CD4-positive, alpha-beta T cell treated with Interleukin-17A for 1 hour (primary cell): ENCODE data around the gene PDGFD.

Experiments
- DNase-seq: peaks from one replicate; pipeline ENCODE4 v3.0.0-alpha.2; 2020

PDGFD gene

DNA sequence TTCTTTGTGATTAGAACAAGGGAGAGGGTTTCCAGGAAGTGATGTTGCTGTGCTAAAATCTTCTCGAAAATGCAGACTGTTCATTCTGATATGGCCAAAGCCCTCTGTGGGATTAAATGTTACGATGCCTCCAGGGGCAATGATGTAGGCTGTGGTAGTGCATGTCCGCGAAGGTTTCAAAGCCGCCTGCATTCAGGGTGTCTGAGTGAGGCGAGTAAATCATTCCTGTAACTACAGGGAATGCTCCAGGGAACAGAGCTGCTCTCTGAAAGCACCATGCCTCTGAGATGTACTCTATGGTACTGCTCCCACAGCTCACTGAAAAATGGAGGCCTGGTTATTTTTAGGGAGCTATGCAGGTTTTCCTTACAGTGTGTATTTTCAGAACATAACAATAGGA, 21.2 kb downstream of the PDGFD start:
- no peak for DNase-seq

DNA sequence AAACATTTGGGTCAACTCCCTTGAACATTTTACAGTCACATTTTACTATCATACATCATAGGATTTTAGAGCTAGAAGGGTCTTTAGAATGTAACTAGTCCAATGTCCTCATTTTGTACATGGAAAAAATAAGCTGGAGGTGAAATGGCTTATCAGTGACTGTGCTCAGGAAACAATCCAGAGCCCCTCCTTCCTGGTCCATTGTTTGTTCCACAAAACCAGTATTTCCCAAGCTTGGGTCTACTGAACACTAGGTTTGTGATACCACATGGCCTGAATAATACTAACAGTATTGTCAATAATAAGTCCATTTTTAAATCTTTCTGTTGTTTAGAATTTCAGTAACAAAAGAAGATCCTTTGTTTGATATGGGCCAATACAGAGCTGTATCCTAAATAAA, 27.1 kb downstream of the PDGFD start:
- no peak for DNase-seq

- no peak for DNase-seq
These were observed 29.2 kb downstream of the PDGFD start for GRCh38 chr11:104134745-104135144.

DNA sequence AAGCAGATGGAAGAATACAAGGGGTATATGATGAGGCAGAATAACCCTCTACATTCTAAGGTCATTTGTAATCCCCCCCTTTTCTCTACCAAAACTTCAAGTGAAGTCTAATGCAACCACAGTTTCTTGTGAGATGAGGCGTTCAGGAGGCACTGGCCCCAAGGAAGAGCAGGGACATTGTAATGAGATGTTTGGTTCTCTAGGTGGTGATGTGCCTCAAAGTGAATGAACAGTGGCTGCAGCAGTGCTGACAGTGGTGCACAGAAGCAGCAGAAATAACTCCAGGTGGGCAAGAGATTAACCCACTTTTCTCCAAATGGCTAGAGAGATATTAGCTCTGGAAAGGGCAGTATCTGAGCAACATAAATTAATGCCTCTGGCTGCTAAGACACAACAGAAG, 33.8 kb downstream of the PDGFD start:
- no peak for DNase-seq

- DNase-seq, result no peak
These were observed 34.8 kb downstream of the PDGFD start for GRCh38 chr11:104129145-104129544.

DNA sequence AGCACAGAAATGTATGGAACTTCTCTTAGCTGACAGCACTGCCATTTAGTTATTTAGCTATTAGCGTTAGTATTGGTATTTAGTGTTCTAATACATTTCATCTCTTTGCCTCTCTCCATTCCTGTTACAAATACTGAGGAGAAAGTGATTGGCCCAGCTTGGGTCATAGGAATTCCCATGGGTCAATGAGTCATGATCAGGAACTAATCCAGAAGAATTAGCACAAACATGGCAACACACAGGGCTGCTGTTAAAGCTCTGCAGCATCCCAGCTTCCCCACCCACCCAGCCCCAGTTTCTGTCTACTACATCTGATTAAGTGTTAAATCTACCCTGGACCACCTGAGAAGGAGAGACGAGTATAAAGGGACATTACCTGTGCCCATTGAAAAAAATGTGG, 36.1 kb downstream of the PDGFD start:
- no peak for DNase-seq

DNA sequence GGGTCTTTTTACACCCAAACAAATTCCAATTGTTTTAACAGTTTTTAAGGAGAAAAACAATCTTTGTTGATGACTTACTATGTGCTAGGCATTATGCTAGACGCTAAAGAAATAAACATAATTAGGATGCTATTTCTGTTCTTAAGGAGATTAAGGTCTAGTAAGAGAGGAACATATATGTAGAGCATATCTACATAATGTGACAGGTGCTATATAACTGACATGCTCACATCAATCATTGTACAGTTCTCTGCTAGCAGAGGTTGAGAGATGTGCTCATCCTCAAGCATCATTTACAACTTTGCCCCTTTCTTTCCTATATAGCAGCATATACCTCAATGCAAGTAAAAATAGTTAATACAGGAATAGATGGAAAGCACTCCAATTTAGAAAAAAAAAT, 37.5 kb downstream of the PDGFD start:
- no peak for DNase-seq

DNA sequence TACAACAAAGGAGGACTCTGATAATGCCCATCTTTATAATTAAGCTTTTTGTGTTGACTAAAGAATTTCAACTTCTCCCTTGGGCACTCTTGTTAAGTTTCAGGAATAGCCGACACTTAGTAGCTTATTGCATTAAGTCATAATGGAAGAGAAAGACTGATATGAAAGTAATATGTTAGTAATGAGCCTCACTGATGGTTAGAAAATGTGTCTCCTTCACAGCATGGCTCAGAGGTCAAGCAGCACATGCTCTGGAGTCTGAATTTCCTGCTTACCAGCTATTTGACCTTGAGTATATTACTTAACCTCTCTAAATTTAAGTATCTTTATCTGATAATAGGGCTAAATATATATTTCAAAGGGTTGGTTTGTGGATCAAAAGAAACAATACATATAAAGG, 39.0 kb downstream of the PDGFD start:
- no peak for DNase-seq

DNA sequence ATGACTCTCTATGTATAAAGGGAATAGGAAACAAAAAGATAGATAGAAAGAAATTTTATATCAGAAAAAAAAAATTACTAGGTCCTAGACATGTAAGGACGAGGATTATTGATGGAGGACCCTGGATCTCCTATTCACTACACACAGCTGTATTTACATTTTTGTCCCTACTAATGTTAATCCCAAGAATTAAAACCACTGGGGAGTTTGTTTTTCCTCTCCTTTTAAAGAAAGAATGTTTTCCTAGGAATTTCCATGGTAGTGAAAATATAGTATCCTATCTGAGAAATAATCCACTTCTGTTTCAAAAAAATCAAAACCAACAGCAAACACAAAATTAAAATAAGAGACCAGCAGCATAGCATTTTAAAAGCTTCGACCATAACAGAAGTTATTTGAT, 41.1 kb downstream of the PDGFD start:
- DNase-seq, result no peak

- no peak for DNase-seq
These were observed 41.8 kb downstream of the PDGFD start for GRCh38 chr11:104122011-104122635.

- no peak for DNase-seq
These were observed 43.3 kb downstream of the PDGFD start for GRCh38 chr11:104120493-104121137.

DNA sequence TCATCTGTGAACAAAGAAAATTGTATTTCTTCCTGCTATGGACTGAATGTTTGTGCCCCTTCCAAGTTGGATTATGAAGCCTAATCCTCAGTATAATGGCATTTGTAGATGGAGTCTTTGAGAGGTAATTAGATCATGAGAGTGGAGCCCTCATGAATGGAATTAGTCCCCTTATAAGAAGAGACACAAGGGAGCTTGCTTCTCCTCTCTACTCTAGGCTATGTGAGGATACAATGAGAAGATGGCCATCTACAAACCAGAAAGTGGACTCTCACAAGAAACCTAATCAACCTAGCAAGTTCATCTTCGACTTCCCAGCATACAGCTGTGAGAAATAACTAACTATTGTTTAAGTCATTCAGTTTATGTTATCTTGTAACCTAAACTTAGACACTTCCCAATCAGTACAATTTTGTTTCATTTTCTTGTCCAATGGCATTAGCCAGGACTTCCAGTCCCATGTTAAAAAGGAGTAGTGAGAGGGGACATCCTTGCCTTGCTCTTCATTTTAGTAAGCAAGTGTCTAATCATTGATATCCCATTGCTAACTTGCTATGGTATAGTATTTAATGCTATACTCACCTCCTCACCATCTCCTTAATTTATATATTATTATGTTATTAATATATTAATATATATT, 45.7 kb downstream of the PDGFD start:
- DNase-seq, result no peak

GRCh38 chr11:104113541-104113940, 50.4 kb downstream of the PDGFD start:
- no peak for DNase-seq

DNA sequence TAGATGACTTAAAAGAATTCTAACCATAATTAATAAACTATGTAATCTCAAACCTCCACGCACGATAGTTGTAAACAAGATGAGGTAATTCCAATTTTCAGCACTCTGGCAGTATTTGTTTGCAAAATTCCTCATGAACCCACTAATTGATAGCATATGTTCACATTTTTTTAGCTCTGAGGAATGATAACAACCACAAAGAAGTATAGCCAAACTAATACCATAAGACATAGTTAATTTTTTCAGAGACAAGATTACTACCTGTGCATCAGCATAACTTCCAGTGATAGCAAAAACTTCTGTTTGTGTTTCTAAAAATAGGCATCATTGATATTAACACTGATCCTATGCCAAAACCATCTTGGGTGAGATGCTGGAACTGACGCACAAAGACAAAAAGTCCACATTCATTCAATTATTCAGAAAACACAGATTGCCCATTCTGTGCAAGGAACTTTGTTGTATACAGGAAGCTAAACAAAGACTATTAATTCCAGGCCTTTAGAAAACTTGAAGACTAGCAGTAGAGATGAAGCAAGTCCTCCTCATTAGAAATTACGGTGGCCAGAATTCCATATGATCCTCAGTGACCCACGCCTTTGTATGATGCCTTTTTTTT, 57.7 kb downstream of the PDGFD start:
- no peak for DNase-seq

- no peak for DNase-seq
These were observed 58.8 kb downstream of the PDGFD start for GRCh38 chr11:104105155-104105554.

GRCh38 chr11:104104664-104105063, 59.3 kb downstream of the PDGFD start:
- DNase-seq, result no peak

DNA sequence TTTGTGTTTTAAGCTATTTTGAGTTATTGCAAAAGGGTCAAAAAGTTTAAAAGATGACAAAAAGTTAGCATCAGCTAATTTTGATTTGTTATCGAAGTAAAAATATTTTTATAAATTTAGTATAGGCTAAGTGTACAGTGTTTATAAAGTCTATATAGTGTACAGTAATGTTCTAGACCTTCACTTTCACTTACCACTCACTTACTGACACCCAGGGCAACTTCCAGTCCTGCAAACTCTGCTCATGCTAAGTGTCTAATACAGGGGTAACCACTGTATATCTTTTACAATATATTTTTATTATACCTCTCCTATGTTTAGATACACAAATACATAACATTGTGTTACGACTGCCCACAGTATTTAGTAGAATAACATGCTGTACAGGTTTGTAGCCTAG, 59.7 kb downstream of the PDGFD start:
- no peak for DNase-seq

- DNase-seq, result no peak
These were observed 65.4 kb downstream of the PDGFD start for GRCh38 chr11:104098555-104098954.

- no peak for DNase-seq
These were observed 65.8 kb downstream of the PDGFD start for GRCh38 chr11:104098132-104098531.

GRCh38 chr11:104096900-104097299, 67.0 kb downstream of the PDGFD start:
- DNase-seq, result no peak

DNA sequence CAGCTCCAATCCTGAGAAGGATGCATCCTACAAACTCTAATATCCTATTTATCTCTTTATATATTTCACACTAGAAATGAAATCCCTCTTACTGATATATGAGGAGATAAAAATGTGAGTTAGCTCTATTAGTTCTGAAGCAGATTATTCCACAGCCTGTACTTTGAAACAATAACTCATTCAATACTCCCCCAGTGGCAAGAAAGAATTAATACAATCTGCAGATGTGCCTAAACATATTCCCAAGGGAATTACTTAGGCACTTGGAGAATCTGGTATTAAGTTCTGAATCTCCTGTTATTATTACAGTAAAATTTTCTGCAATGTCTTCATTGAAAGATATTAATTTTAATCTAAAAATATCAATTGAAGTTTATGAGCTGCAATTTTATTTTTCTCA, 68.2 kb downstream of the PDGFD start:
- no peak for DNase-seq

GRCh38 chr11:104094576-104094975, 69.4 kb downstream of the PDGFD start:
- DNase-seq, result no peak

GRCh38 chr11:104093426-104094280, 70.3 kb downstream of the PDGFD start:
- no peak for DNase-seq
